ENCODE measurements around the gene TAF4.

The TAF4 gene

GRCh38 chr20:62061851-62062423 lies 3.7 kb downstream of the TAF4 start:
- no peak for DNase-seq (ENCODE audit: low read depth)
- TF ChIP-seq CTCF (conservative IDR thresholded peaks at IDR 0.05; ENCODE audit: control insufficient read depth, insufficient read depth, low read depth, low read length), result no peak
- no peak overlapping the region for H3K4me3 ChIP-seq (ENCODE audit: control insufficient read depth, low read depth, low read length)

GRCh38 chr20:62060631-62061541 lies 4.8 kb downstream of the TAF4 start:
- no peak for TF ChIP-seq CTCF (conservative IDR thresholded peaks at IDR 0.05; ENCODE audit: control insufficient read depth, insufficient read depth, low read depth, low read length)
- H3K4me3 ChIP-seq (ENCODE audit: control insufficient read depth, low read depth, low read length), result no peak overlapping the region
- DNase-seq (ENCODE audit: low read depth), result no peak

DNA sequence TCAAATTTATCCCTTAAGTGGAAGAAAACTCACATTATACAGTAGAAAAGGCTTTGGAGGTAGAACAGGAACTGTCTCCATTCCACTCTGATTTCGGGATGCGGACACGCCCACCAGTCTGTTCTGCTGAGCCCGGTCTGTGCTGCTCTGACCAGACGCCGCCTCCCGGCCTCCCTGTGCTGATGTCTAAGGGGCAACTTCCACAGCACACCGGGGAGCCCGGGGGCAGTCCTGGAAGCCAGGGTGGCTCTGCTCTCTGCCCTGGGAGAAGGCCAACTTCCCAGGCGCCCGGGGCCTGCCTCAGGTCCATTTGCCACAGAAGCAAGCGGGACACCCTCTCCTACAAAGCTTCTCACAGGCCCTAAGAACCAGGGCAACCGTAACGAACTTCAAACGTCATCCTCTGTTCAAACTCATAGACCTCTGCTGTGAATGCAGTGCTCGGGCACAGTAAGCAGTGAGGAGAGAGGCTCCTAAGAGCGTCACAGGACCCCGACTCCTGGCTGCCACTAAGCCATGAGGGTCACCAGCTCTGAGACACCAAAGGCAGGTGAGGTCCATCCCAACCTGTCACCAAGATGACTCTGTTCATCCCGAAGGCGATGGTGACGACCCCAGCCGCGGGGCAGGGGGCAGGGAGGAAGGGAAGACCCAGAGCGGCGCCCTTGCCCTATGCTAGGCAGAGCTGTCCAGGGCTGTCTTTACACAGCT lies 5.6 kb downstream of the TAF4 start:
- no peak overlapping the region for H3K4me3 ChIP-seq (ENCODE audit: control insufficient read depth, low read depth, low read length)
- no peak for DNase-seq (ENCODE audit: low read depth)
- no peak for TF ChIP-seq CTCF (conservative IDR thresholded peaks at IDR 0.05; ENCODE audit: control insufficient read depth, insufficient read depth, low read depth, low read length)

DNA sequence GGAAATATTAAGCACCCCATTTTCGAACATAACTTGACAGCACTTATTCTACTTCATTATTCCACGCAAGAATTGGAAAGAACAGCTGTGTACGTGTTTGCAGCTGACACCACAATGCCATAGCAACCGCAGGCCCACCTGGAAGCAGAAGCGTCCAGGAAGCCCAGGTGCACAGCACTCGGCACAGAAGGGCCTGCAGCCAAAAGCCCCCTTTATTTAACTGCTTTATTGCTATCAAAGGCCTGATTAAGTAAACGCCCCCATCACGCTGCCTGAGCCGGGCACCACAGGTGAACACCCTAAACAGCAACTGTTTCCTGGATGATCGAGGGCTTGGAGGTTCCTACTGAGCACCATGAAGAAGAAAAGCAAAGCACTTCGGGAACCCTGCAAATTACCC lies 6.3 kb downstream of the TAF4 start:
- H3K4me3 ChIP-seq (ENCODE audit: control insufficient read depth, low read depth, low read length), result no peak overlapping the region
- no peak for DNase-seq (ENCODE audit: low read depth)
- no peak for TF ChIP-seq CTCF (conservative IDR thresholded peaks at IDR 0.05; ENCODE audit: control insufficient read depth, insufficient read depth, low read depth, low read length)

DNA sequence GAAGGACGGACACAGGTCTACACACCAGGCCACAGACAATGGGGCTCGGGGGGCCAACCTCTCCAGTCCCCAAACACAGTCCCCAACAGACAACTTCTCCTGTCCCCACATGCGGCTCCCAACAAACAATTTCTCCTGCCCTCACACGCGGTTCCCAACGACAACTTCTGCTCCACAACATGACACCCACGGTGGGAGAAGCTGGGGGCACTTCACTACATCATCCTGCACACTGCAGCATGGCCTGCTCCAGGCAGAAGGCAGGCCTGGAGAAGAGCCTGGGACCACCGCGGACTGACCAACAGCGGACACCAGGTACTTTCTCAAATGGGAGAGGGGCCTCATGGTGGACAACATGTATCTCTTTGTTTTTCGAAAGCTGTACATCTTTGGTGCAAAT lies 6.7 kb downstream of the TAF4 start:
- no peak for TF ChIP-seq CTCF (conservative IDR thresholded peaks at IDR 0.05; ENCODE audit: control insufficient read depth, insufficient read depth, low read depth, low read length)
- DNase-seq (ENCODE audit: low read depth), result no peak
- H3K4me3 ChIP-seq (ENCODE audit: control insufficient read depth, low read depth, low read length), result no peak overlapping the region

DNA sequence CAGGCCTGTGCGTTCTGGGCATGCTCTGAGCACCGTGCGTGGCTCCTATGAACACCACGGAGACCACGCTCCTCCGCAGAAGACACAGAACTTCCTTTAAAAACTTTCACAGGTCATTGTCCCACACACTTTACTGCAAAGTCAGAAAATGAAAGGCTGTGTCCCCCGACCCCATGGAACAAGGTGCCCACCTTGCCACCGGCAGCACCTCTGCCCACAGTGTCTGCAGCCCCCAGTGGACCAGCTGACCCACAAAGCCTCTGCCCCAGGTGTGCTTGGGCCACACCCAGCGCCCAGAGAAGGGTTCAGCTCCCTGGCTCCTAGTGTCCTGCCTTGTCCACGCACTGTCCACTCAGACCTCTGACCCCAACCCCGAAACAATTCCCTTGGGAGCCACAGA lies 8.7 kb downstream of the TAF4 start:
- TF ChIP-seq CTCF (conservative IDR thresholded peaks at IDR 0.05; ENCODE audit: control insufficient read depth, insufficient read depth, low read depth, low read length), result no peak
- DNase-seq (ENCODE audit: low read depth), result no peak
- no peak overlapping the region for H3K4me3 ChIP-seq (ENCODE audit: control insufficient read depth, low read depth, low read length)

Measured in fibroblast of mammary gland (primary cell).